Left lung (tissue), 10 donors: Measurements from ENCODE around the gene C1orf35. TPM values are rescaled to one million over a fixed set of nuclear protein-coding genes. Genes with fewer than 3 reads are reported as not detected.

Experiments
- ATAC-seq: fragments of 200-7000 bp; cut with Tn5 transposase; one replicate; pipeline ENCODE4 v1.9.1; 2020; ENCODE audit warnings: moderate library complexity
- DNase-seq, 4 donors: peaks; one replicate each; pipeline ENCODE4 v3.0.0-alpha.2; 2013 to 2020
- H3K27ac ChIP-seq, 2 donors: fragments of 200-600 bp; sonication (generic) in 1 of 2; one replicate each; pipeline versions ENCODE4 v1.5.0 to v1.8.0; 2020 to 2021
- H3K27me3 ChIP-seq, 2 donors: fragments of 200-600 bp; sonication (generic) in 1 of 2; one replicate each; pipeline versions ENCODE4 v1.5.0 to v1.8.0; 2020 to 2021
- H3K36me3 ChIP-seq, 2 donors: fragments of 200-600 bp; sonication (generic) in 1 of 2; one replicate each; pipeline versions ENCODE4 v1.5.0 to v1.8.0; 2020 to 2021
- H3K4me1 ChIP-seq, 2 donors: fragments of 200-600 bp; one replicate each; pipeline ENCODE4 v1.8.0; 2021
- H3K4me3 ChIP-seq, 2 donors: fragments of 200-600 bp; sonication (generic) in 1 of 2; one replicate each; pipeline versions ENCODE4 v1.5.0 to v1.8.0; 2020 to 2021; ENCODE audit warnings: mild to moderate bottlenecking in 1 of 2
- H3K9me3 ChIP-seq, 2 donors: fragments of 200-600 bp; sonication (generic) in 1 of 2; one replicate each; pipeline versions ENCODE4 v1.5.0 to v1.8.0; 2020 to 2021
- intact Hi-C, 2 donors: fragments of 100-400 bp; cut with DNase I; formaldehyde crosslinking; loops; one replicate each; pipeline versions ENCODE4 v1.11.2 to v1.14.2; 2022
- polyA plus RNA-seq, 6 donors: library from polyadenylated mRNA; unstranded; fragments of 120-200 nt; gene quantifications; one replicate each; pipeline ENCODE4 v1.2.1, GENCODE V29; 2013; ENCODE audit not compliant: insufficient read length in 6 of 6
- total RNA-seq, 2 donors: library from RNA; stranded (reverse); fragmentation: NEBNext Ultra II Directional; extraction: Animal tissue kit (Norgen Biotek cat#: 25700); gene quantifications; one replicate each; pipeline ENCODE4 v1.2.1, GENCODE V29; 2021
- TF ChIP-seq, protein P1 (sequence below), 2 donors: fragments of 200-600 bp; sonication (generic) in 1 of 2; IDR thresholded peaks; one replicate each; pipeline versions ENCODE4 v1.5.0 to v1.8.0; 2021; ENCODE audit warnings: antibody characterized with exemption in 2 of 2
- donor health status: DM: no; HTN: yes; CAD: no.
- donor health status: DM: no; HTN: no; CAD: no.

Gene C1orf35
- total and polyA plus RNA-seq, 8 donors = 12.6 to 21.1 (median 17.0) TPM

GRCh38 chr1:228073061-228073856 is 29.9 kb downstream of the C1orf35 start:
- TF ChIP-seq, protein P1, sequence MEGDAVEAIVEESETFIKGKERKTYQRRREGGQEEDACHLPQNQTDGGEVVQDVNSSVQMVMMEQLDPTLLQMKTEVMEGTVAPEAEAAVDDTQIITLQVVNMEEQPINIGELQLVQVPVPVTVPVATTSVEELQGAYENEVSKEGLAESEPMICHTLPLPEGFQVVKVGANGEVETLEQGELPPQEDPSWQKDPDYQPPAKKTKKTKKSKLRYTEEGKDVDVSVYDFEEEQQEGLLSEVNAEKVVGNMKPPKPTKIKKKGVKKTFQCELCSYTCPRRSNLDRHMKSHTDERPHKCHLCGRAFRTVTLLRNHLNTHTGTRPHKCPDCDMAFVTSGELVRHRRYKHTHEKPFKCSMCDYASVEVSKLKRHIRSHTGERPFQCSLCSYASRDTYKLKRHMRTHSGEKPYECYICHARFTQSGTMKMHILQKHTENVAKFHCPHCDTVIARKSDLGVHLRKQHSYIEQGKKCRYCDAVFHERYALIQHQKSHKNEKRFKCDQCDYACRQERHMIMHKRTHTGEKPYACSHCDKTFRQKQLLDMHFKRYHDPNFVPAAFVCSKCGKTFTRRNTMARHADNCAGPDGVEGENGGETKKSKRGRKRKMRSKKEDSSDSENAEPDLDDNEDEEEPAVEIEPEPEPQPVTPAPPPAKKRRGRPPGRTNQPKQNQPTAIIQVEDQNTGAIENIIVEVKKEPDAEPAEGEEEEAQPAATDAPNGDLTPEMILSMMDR (IDR thresholded peaks at IDR 0.05) = no peak
- Histone ChIP-seq H3K4me3 (no peak overlapping the region), H3K27ac (no peak overlapping the region), H3K4me1 (no peaks in the 10 kb centered on the region), H3K36me3 (no peaks in the 10 kb centered on the region), H3K27me3 (peaks cover 0 to 22% of the 10 kb centered on the region in 2 donors), H3K9me3 (no peaks in the 10 kb centered on the region)
- ATAC-seq (no peak), DNase-seq (peak in 2 of 4 donors; percentile 17 to 71)
- intact Hi-C loops = no loop called here

DNA sequence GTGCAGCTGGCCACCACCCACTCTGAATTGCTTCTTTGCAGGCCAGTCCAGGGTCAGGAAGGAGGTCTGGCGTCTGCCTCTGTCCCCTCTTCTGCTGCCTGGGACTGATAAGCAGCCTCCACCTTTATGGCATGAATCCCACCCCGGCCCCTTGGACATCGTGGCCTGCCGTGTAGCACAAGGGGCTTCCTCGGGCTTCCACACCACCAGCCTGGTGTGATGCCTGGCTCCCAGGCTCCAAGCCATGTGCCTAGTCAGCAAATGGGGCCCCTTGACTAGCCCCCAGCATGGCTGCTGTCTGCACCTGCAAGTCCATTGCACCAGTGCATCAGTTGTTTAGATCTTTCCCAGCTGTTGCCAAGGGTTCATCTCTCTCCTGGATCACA is 30.5 kb downstream of the C1orf35 start:
- intact Hi-C loops = no loop called here
- ATAC-seq (no peak), DNase-seq (peak in 1 of 4 donors; percentile 23)

GRCh38 chr1:228071839-228072657 is 31.1 kb downstream of the C1orf35 start:
- no peaks in the 10 kb centered on the region for H3K9me3 ChIP-seq
- intact Hi-C loops = no loop called here
- H3K27me3 ChIP-seq = peaks cover 4 to 26% of the 10 kb centered on the region in 2 donors
- H3K27ac ChIP-seq = no peak overlapping the region
- no peaks in the 10 kb centered on the region for H3K36me3 ChIP-seq
- DNase-seq = no peak
- no peak for ATAC-seq
- H3K4me3 ChIP-seq = no peak overlapping the region
- TF ChIP-seq, protein P1 (IDR thresholded peaks at IDR 0.05) = no peak
- H3K4me1 ChIP-seq = no peaks in the 10 kb centered on the region

More for the DNA sequence above, 30.5 kb downstream of the C1orf35 start:
- no peaks in the 10 kb centered on the region for H3K9me3 ChIP-seq
- no peaks in the 10 kb centered on the region for H3K36me3 ChIP-seq
- H3K4me1 ChIP-seq = no peaks in the 10 kb centered on the region
- peaks cover 0 to 22% of the 10 kb centered on the region in 2 donors for H3K27me3 ChIP-seq
- TF ChIP-seq, protein P1 (IDR thresholded peaks at IDR 0.05) = no peak
- no peak overlapping the region for H3K27ac ChIP-seq
- H3K4me3 ChIP-seq = no peak overlapping the region

- ATAC-seq = no peak
- DNase-seq = no peak
- intact Hi-C loops = no loop called here
- Histone ChIP-seq H3K27me3 (peaks cover 4 to 38% of the 10 kb centered on the region in 2 donors), H3K27ac (no peak overlapping the region), H3K4me1 (no peaks in the 10 kb centered on the region), H3K4me3 (no peak overlapping the region), H3K9me3 (no peaks in the 10 kb centered on the region), H3K36me3 (no peaks in the 10 kb centered on the region)
- TF ChIP-seq, protein P1 (IDR thresholded peaks at IDR 0.05) = no peak
Observed at GRCh38 chr1:228070851-228071250, 32.3 kb downstream of the C1orf35 start.

DNA sequence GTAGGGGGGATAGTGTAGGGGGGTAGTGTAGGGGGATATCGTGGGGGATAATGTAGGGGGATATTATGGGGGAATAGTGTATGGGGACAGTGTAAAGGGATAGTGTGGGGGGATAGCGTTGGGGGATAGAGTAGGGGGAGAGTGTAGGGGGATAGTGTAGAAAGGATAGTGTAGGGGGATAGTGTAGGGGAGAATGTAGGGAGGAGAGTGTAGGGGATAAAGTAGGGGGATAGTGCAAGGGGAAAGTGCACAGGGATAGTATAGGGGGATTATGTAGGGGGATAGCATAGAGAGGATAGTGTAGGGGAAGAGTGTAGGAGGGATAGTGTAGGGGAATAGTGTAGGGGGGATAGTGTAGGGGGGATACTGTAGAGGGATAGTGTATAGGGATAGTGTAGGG is 33.0 kb downstream of the C1orf35 start:
- Histone ChIP-seq H3K27me3 (peaks cover 4 to 44% of the 10 kb centered on the region in 2 donors), H3K36me3 (no peaks in the 10 kb centered on the region), H3K9me3 (no peaks in the 10 kb centered on the region), H3K4me3 (no peak overlapping the region), H3K4me1 (no peaks in the 10 kb centered on the region), H3K27ac (no peak overlapping the region)
- TF ChIP-seq, protein P1 (IDR thresholded peaks at IDR 0.05) = no peak
- intact Hi-C loops = no loop called here
- DNase-seq = no peak
- no peak for ATAC-seq
